SU-DHL-6 (cell line): Measurements from ENCODE around the gene PDCD6IP.

Source experiments
- CTCF ChIP-seq: fragments of 200-600 bp; sonication (generic); IDR thresholded peaks from one replicate; pipeline ENCODE4 v1.5.1; 2017; ENCODE audit warnings: antibody characterized with exemption, mild to moderate bottlenecking, low read length, moderate library complexity; ENCODE audit not compliant: insufficient read depth, poor library complexity, severe bottlenecking
- EZH2phosphoT487 ChIP-seq: fragments of 200-600 bp; sonication (generic), shearing (Covaris generic); conservative IDR thresholded peaks from 2 replicates; pipeline ENCODE4 v1.6.1; 2018; ENCODE audit warnings: mild to moderate bottlenecking, antibody characterized with exemption, low read length, moderate library complexity, mixed read lengths

DNA sequence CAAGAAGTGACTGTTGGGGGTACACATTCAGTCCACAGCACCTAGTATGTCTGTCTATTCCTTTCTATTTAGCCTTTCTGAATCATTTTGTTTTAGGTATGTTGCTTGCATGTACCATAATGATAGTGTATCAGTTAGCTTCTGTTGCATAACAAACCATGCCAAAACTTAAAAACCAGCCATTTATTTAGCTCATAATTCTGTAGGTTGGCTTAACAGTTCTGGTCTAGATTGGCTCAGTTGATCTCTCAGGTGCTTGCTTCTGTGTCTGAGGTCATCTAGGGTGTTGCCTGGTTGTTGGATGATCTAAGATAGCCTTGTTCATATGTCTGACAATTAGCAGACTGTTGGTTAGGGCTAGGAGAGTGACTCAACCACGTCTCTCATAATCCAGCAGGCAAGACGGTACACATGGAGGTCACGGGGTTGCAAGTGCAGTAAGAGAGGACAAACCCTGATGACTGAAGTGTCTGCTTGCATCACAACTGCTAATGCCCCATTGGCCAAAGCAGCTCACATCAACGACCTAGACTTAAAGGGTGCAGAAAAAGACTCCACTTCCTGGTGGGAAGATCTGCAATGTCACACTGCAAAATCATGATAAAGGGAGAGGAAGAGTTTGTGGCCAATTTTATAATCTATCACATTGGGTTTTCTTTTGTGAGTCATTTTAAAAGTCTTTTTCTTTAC, 6.8 kb upstream of the PDCD6IP start:
- TF ChIP-seq CTCF (no peak), EZH2phosphoT487 (no peak)
